ENCODE measurements around the gene NHLH1. TPM values are rescaled to one million over a fixed set of nuclear protein-coding genes. Genes with fewer than 3 reads are reported as not detected.

The NHLH1 gene
- total RNA-seq, 2 experiments from 2014 or later = 0.63 to 0.68 TPM

- H3K9me2 ChIP-seq (ENCODE audit: insufficient read depth, low read length) = no peaks in the 10 kb centered on the region
- H3K4me3 ChIP-seq (ENCODE audit: low read depth, low read length, poor library complexity, severe bottlenecking) = no peak overlapping the region
- H4K20me1 ChIP-seq (ENCODE audit: insufficient read depth, low read length) = no peaks in the 10 kb centered on the region
- intact Hi-C loops (cut with micrococcal nuclease; ENCODE audit: unreplicated experiment) = no loop called here
- ChIA-PET CTCF (ENCODE audit: unreplicated experiment) (no interaction called here), POLR2A (no interaction called here)
- no TSS peak for BruUV-seq (replicated peaks)
- no peaks in the 10 kb centered on the region for H3K36me3 ChIP-seq (ENCODE audit: insufficient read depth, low read length)
- TF ChIP-seq, protein P1, sequence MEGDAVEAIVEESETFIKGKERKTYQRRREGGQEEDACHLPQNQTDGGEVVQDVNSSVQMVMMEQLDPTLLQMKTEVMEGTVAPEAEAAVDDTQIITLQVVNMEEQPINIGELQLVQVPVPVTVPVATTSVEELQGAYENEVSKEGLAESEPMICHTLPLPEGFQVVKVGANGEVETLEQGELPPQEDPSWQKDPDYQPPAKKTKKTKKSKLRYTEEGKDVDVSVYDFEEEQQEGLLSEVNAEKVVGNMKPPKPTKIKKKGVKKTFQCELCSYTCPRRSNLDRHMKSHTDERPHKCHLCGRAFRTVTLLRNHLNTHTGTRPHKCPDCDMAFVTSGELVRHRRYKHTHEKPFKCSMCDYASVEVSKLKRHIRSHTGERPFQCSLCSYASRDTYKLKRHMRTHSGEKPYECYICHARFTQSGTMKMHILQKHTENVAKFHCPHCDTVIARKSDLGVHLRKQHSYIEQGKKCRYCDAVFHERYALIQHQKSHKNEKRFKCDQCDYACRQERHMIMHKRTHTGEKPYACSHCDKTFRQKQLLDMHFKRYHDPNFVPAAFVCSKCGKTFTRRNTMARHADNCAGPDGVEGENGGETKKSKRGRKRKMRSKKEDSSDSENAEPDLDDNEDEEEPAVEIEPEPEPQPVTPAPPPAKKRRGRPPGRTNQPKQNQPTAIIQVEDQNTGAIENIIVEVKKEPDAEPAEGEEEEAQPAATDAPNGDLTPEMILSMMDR (conservative IDR thresholded peaks at IDR 0.05; ENCODE audit: low read length) = no peak
- TF ChIP-seq EZH2phosphoT487 (IDR thresholded peaks at IDR 0.05; ENCODE audit: borderline replicate concordance, low read depth, low read length) = no peak
- H3K4me2 ChIP-seq (ENCODE audit: low read length) = no peak overlapping the region
- H3K27ac ChIP-seq (ENCODE audit: low read depth, low read length, poor library complexity, severe bottlenecking) = no peak overlapping the region
- H3K4me1 ChIP-seq (ENCODE audit: insufficient read depth, low read length, poor library complexity, severe bottlenecking) = peaks cover 11% of the 10 kb centered on the region
- no peaks in the 10 kb centered on the region for H3K79me2 ChIP-seq (ENCODE audit: insufficient read depth, low read depth, low read length)
- H2AFZ ChIP-seq (ENCODE audit: low read length) = no peak overlapping the region
- DNase-seq (ENCODE audit: low spot score) = no peak
- no peaks in the 10 kb centered on the region for H3K9me3 ChIP-seq (ENCODE audit: low read length)
Observed at GRCh38 chr1:160370561-160371345, 3.9 kb downstream of the NHLH1 start.

DNA sequence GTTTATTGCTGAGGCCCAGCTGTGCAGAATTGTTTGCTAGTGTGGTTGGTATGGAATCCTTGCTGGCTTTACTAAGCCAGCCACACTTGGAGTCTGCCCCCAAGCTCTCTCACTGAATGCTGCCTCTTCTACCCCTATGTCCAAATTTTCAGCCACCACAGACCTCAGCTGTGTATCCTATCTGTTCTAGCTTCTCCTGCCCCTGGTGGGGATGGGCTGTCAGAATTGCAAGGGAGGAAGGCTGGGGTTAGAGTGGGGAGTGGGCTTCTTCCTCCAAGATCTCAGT lies 4.4 kb downstream of the NHLH1 start:
- BruUV-seq (replicated peaks) = no TSS peak
- H3K9me3 ChIP-seq (ENCODE audit: low read length) = no peaks in the 10 kb centered on the region
- H3K79me2 ChIP-seq (ENCODE audit: insufficient read depth, low read depth, low read length) = no peaks in the 10 kb centered on the region
- peaks cover 17% of the 10 kb centered on the region for H3K4me1 ChIP-seq (ENCODE audit: insufficient read depth, low read length, poor library complexity, severe bottlenecking)
- intact Hi-C loops (cut with micrococcal nuclease; ENCODE audit: unreplicated experiment) = no loop called here
- H2AFZ ChIP-seq (ENCODE audit: low read length) = no peak overlapping the region
- no peak for TF ChIP-seq EZH2phosphoT487 (IDR thresholded peaks at IDR 0.05; ENCODE audit: borderline replicate concordance, low read depth, low read length)
- TF ChIP-seq, protein P1 (conservative IDR thresholded peaks at IDR 0.05; ENCODE audit: low read length) = no peak
- no peak overlapping the region for H3K4me3 ChIP-seq (ENCODE audit: low read depth, low read length, poor library complexity, severe bottlenecking)
- no peaks in the 10 kb centered on the region for H3K9me2 ChIP-seq (ENCODE audit: insufficient read depth, low read length)
- H3K27ac ChIP-seq (ENCODE audit: low read depth, low read length, poor library complexity, severe bottlenecking) = no peak overlapping the region
- POLR2A ChIA-PET = no interaction called here
- H3K36me3 ChIP-seq (ENCODE audit: insufficient read depth, low read length) = no peaks in the 10 kb centered on the region
- H4K20me1 ChIP-seq (ENCODE audit: insufficient read depth, low read length) = no peaks in the 10 kb centered on the region
- DNase-seq (ENCODE audit: low spot score) = no peak
- CTCF ChIA-PET (ENCODE audit: unreplicated experiment) = no interaction called here
- H3K4me2 ChIP-seq (ENCODE audit: low read length) = no peak overlapping the region

DNA sequence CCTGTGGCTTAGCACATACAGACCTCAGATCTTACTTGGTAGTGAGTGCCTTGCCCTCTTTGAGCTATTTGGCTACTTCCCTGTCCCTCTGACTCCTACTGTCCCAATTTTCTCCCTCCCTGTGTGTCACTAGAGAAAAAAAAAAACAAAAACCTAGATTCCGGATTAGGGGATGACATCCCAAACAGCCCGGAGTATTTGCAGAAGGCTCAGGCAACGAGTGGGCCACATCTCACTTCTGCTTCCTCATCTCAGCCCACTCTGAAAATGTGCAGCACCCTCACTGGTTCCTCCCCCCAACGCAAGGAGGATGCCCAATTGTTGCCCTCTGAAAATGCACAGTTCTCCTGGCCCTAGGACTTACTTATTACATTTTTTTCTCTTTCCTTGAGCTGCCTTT lies 4.9 kb downstream of the NHLH1 start:
- TF ChIP-seq, protein P1 (conservative IDR thresholded peaks at IDR 0.05; ENCODE audit: low read length) = no peak
- no peak for TF ChIP-seq EZH2phosphoT487 (IDR thresholded peaks at IDR 0.05; ENCODE audit: borderline replicate concordance, low read depth, low read length)
- Histone ChIP-seq H4K20me1 (ENCODE audit: insufficient read depth, low read length) (no peaks in the 10 kb centered on the region), H3K4me1 (ENCODE audit: insufficient read depth, low read length, poor library complexity, severe bottlenecking) (peaks cover 21% of the 10 kb centered on the region), H3K79me2 (ENCODE audit: insufficient read depth, low read depth, low read length) (no peaks in the 10 kb centered on the region), H2AFZ (ENCODE audit: low read length) (no peak overlapping the region), H3K4me3 (ENCODE audit: low read depth, low read length, poor library complexity, severe bottlenecking) (no peak overlapping the region), H3K9me2 (ENCODE audit: insufficient read depth, low read length) (no peaks in the 10 kb centered on the region), H3K36me3 (ENCODE audit: insufficient read depth, low read length) (no peaks in the 10 kb centered on the region), H3K27ac (ENCODE audit: low read depth, low read length, poor library complexity, severe bottlenecking) (no peak overlapping the region), H3K9me3 (ENCODE audit: low read length) (no peaks in the 10 kb centered on the region), H3K4me2 (ENCODE audit: low read length) (no peak overlapping the region)
- ChIA-PET POLR2A (no interaction called here), CTCF (ENCODE audit: unreplicated experiment) (no interaction called here)
- intact Hi-C loops (cut with micrococcal nuclease; ENCODE audit: unreplicated experiment) = no loop called here
- no TSS peak for BruUV-seq (replicated peaks)
- no peak for DNase-seq (ENCODE audit: low spot score)

All from OCI-LY7 (cell line).